Measurements from ENCODE around the gene SH3BP2. TPM values are rescaled to one million over a fixed set of nuclear protein-coding genes. Genes with fewer than 3 reads are reported as not detected.

SH3BP2 gene
- polyA plus RNA-seq, 1 donor (not counting 4 experiments of a cell fraction or from before 2014, with no cell fraction given), result 11.2 TPM

- Histone ChIP-seq H3K36me3 (ENCODE audit: control insufficient read depth in 2 of 2, extremely low read depth in 1 of 2, insufficient read depth in 2 of 2, low read length in 2 of 2) (no peaks in the 10 kb centered on the region), H3K4me1 (ENCODE audit: control insufficient read depth, extremely low read depth, insufficient read depth, low read length) (no peaks in the 10 kb centered on the region), H2AFZ (ENCODE audit: control insufficient read depth, low read length) (no peak overlapping the region), H3K4me2 (ENCODE audit: control insufficient read depth, extremely low read depth, insufficient read depth, low read depth, low read length) (no peak overlapping the region), H3K9ac (ENCODE audit: control insufficient read depth, extremely low read depth, insufficient read depth, low read length) (no peak overlapping the region), H3K79me2 (ENCODE audit: control insufficient read depth, insufficient read depth, low read length) (peaks cover 90% of the 10 kb centered on the region), H3K4me3 (ENCODE audit: control insufficient read depth in 2 of 3, extremely low read depth in 1 of 3, insufficient read depth in 2 of 3, low read depth in 1 of 3, low read length in 3 of 3) (no peak overlapping the region), H3K9me3 (ENCODE audit: control insufficient read depth, low read depth, low read length) (no peaks in the 10 kb centered on the region), H4K20me1 (ENCODE audit: control insufficient read depth, extremely low read depth, insufficient read depth, low read length) (peaks cover 20% of the 10 kb centered on the region), H3K27ac (ENCODE audit: control insufficient read depth, insufficient read depth, low read length) (no peak overlapping the region), H3K9me1 (ENCODE audit: control insufficient read depth, extremely low read depth, insufficient read depth, low read length) (no peaks in the 10 kb centered on the region), H3K27me3 (ENCODE audit: control insufficient read depth, extremely low read depth, insufficient read depth, low read length) (no peaks in the 10 kb centered on the region)
- DNase-seq (ENCODE audit: low read depth, low spot score) (no peak), FAIRE-seq (no peak)
- dilution Hi-C loops (cut with MboI; ENCODE audit: extremely low pct_ligation_motif_present, low sequenced_read_pairs), result no loop called here
- TF ChIP-seq EZH2 (IDR thresholded peaks at IDR 0.05; ENCODE audit: low read length), result no peak
- TF ChIP-seq CTCF (optimal IDR thresholded peaks at IDR 0.05 in 1 of 3, IDR thresholded peaks at IDR 0.05 in 1 of 3, conservative IDR thresholded peaks at IDR 0.05 in 1 of 3; ENCODE audit: extremely low read depth in 1 of 3, insufficient read depth in 2 of 3, low read length in 3 of 3), result no peak
These were observed 77.2 kb downstream of the SH3BP2 start for GRCh38 chr4:2870082-2870481.

- Histone ChIP-seq H3K4me3 (ENCODE audit: control insufficient read depth in 2 of 3, extremely low read depth in 1 of 3, insufficient read depth in 2 of 3, low read depth in 1 of 3, low read length in 3 of 3) (no peak overlapping the region), H3K9ac (ENCODE audit: control insufficient read depth, extremely low read depth, insufficient read depth, low read length) (no peak overlapping the region), H3K27ac (ENCODE audit: control insufficient read depth, insufficient read depth, low read length) (no peak overlapping the region), H3K9me1 (ENCODE audit: control insufficient read depth, extremely low read depth, insufficient read depth, low read length) (no peaks in the 10 kb centered on the region), H3K36me3 (ENCODE audit: control insufficient read depth in 2 of 2, extremely low read depth in 1 of 2, insufficient read depth in 2 of 2, low read length in 2 of 2) (no peaks in the 10 kb centered on the region), H3K27me3 (ENCODE audit: control insufficient read depth, extremely low read depth, insufficient read depth, low read length) (no peaks in the 10 kb centered on the region), H3K9me3 (ENCODE audit: control insufficient read depth, low read depth, low read length) (no peaks in the 10 kb centered on the region), H4K20me1 (ENCODE audit: control insufficient read depth, extremely low read depth, insufficient read depth, low read length) (peaks cover 15% of the 10 kb centered on the region), H3K79me2 (ENCODE audit: control insufficient read depth, insufficient read depth, low read length) (peaks cover 87% of the 10 kb centered on the region), H3K4me2 (ENCODE audit: control insufficient read depth, extremely low read depth, insufficient read depth, low read depth, low read length) (no peak overlapping the region), H2AFZ (ENCODE audit: control insufficient read depth, low read length) (no peak overlapping the region), H3K4me1 (ENCODE audit: control insufficient read depth, extremely low read depth, insufficient read depth, low read length) (no peaks in the 10 kb centered on the region)
- DNase-seq (ENCODE audit: low read depth, low spot score) (no peak), FAIRE-seq (no peak)
- no peak for TF ChIP-seq EZH2 (IDR thresholded peaks at IDR 0.05; ENCODE audit: low read length)
- TF ChIP-seq CTCF (optimal IDR thresholded peaks at IDR 0.05 in 1 of 3, IDR thresholded peaks at IDR 0.05 in 1 of 3, conservative IDR thresholded peaks at IDR 0.05 in 1 of 3; ENCODE audit: extremely low read depth in 1 of 3, insufficient read depth in 2 of 3, low read length in 3 of 3), result no peak
- dilution Hi-C loops (cut with MboI; ENCODE audit: extremely low pct_ligation_motif_present, low sequenced_read_pairs), result no loop called here
These were observed 78.6 kb downstream of the SH3BP2 start for GRCh38 chr4:2871466-2871865.

Measured in keratinocyte (primary cell).